H1 (cell line): ENCODE measurements around the gene MMP7. TPM values are rescaled to one million over a fixed set of nuclear protein-coding genes. Genes with fewer than 3 reads are reported as not detected.

Experiments used
- CTCF ChIA-PET: fragments of 300-600 bp; sonication (Branson Sonifier 250); formaldehyde crosslinking; loops from one replicate; lab custom pipeline; 2021; ENCODE audit not compliant: partially characterized antibody; lab: Charles Lee
- POLR2A ChIA-PET: fragments of 300-600 bp; sonication (Branson Sonifier 250); formaldehyde crosslinking; loops from one replicate; lab custom pipeline; 2021; ENCODE audit warnings: inconsistent platforms; ENCODE audit not compliant: partially characterized antibody; lab: Charles Lee
- DNase-seq, 2 experiments: peaks; one replicate each; pipeline versions ENCODE4 v3.0.0 to v3.0.0-alpha.2; 2010 to 2022; ENCODE audit warnings: low spot score in 2 of 2, low read depth in 1 of 2, mixed read lengths in 1 of 2
- FAIRE-seq: peaks from 2 replicates; lab custom pipeline; 2011; peaks lifted over from hg19 to GRCh38; lab: Jason Lieb, UNC
- H2AFZ ChIP-seq: 2 replicates; pipeline ENCODE4 v1.8.1; 2012; ENCODE audit warnings: low read length, inconsistent platforms
- H2AK5ac ChIP-seq: 2 replicates; pipeline ENCODE4 v1.6.1; 2013; ENCODE audit warnings: low read depth, low read length
- H2BK120ac ChIP-seq: replicated peaks from 2 replicates; pipeline ENCODE3; 2013; ENCODE audit warnings: low read depth, low read length, inconsistent platforms
- H2BK12ac ChIP-seq: 2 replicates; pipeline ENCODE4 v1.6.1; 2013; ENCODE audit warnings: low read depth, low read length
- H2BK15ac ChIP-seq: 2 replicates; pipeline ENCODE4 v1.6.1; 2013; ENCODE audit warnings: low read length
- H2BK20ac ChIP-seq: 2 replicates; pipeline ENCODE4 v1.6.1; 2013; ENCODE audit warnings: low read length
- H2BK5ac ChIP-seq: 2 replicates; pipeline ENCODE4 v1.6.1; 2013; ENCODE audit warnings: low read depth, low read length
- H3K14ac ChIP-seq: 2 replicates; pipeline ENCODE4 v1.6.1; 2013; ENCODE audit warnings: inconsistent platforms; ENCODE audit not compliant: insufficient read length
- H3K18ac ChIP-seq: 2 replicates; pipeline ENCODE4 v1.6.1; 2013; ENCODE audit warnings: low read length; ENCODE audit errors: extremely low read depth
- H3K23ac ChIP-seq: 2 replicates; pipeline ENCODE4 v1.6.1; 2013; ENCODE audit warnings: inconsistent platforms; ENCODE audit not compliant: insufficient read length
- H3K23me2 ChIP-seq: 2 replicates; pipeline ENCODE4 v1.6.1; 2013; ENCODE audit warnings: low read depth, low read length
- H3K27ac ChIP-seq: 2 replicates; pipeline ENCODE4 v1.6.1; 2011; ENCODE audit warnings: low read depth, low read length, inconsistent platforms
- H3K27me3 ChIP-seq, 4 experiments: replicated peaks in 1 of 4; 1 replicate in 1 of 4; 2 replicates in 3 of 4; pipeline versions ENCODE4 v1.6.1 to v1.8.1; 2011 to 2013; ENCODE audit warnings: low read length in 3 of 4, mild to moderate bottlenecking in 3 of 4, inconsistent platforms in 2 of 4, mixed read lengths in 2 of 4, moderate library complexity in 1 of 4; ENCODE audit not compliant: control insufficient read depth in 3 of 4, insufficient read depth in 3 of 4; ENCODE audit errors: extremely low read depth in 1 of 4
- H3K36me3 ChIP-seq, 4 experiments: 2 replicates each; pipeline versions ENCODE4 v1.6.1 to v1.8.1; 2011 to 2013; ENCODE audit warnings: mild to moderate bottlenecking in 4 of 4, low read length in 3 of 4, moderate library complexity in 2 of 4, control low read depth in 1 of 4, inconsistent platforms in 1 of 4; ENCODE audit not compliant: insufficient read depth in 4 of 4, control insufficient read depth in 2 of 4
- H3K4ac ChIP-seq: replicated peaks from 2 replicates; pipeline ENCODE3; 2013; ENCODE audit warnings: low read length, low read depth, mixed read lengths, inconsistent platforms; ENCODE audit not compliant: insufficient read length
- H3K4me1 ChIP-seq, 4 experiments: replicated peaks in 1 of 4; 1 replicate in 1 of 4; 2 replicates in 3 of 4; pipeline versions ENCODE4 v1.6.1 to v1.8.1; 2011 to 2013; ENCODE audit warnings: low read length in 3 of 4, inconsistent platforms in 2 of 4, mixed read lengths in 1 of 4; ENCODE audit not compliant: insufficient read depth in 4 of 4, control insufficient read depth in 3 of 4
- H3K4me2 ChIP-seq, 2 experiments: 2 replicates each; pipeline versions ENCODE4 v1.6.1 to v1.8.1; 2011 to 2013; ENCODE audit warnings: low read depth in 2 of 2, low read length in 2 of 2, control low read depth in 1 of 2, inconsistent platforms in 1 of 2, mild to moderate bottlenecking in 1 of 2; ENCODE audit not compliant: insufficient read depth in 1 of 2
- H3K4me3 ChIP-seq, 4 experiments: fragments of 200-600, 300-600 bp in 1 of 4; sonication (generic), shearing (Covaris generic), sonication (Bioruptor Twin) in 1 of 4; 2 replicates each; pipeline versions ENCODE4 v1.5.1 to v1.8.1; 2011 to 2016; ENCODE audit warnings: low read length in 4 of 4, low read depth in 3 of 4, control low read depth in 2 of 4, inconsistent platforms in 2 of 4, mild to moderate bottlenecking in 2 of 4, mixed read lengths in 1 of 4, moderate library complexity in 1 of 4; ENCODE audit not compliant: insufficient read depth in 2 of 4; ENCODE audit errors: extremely low read depth in 1 of 4
- H3K56ac ChIP-seq: replicated peaks from 2 replicates; pipeline ENCODE3; 2013; ENCODE audit warnings: low read depth, mild to moderate bottlenecking, mixed read lengths, low read length, inconsistent platforms; ENCODE audit not compliant: insufficient read length
- H3K79me1 ChIP-seq: 2 replicates; pipeline ENCODE4 v1.6.1; 2013; ENCODE audit warnings: low read depth, low read length, control low read depth
- H3K79me2 ChIP-seq, 2 experiments: 2 replicates each; pipeline versions ENCODE4 v1.6.1 to v1.8.1; 2012 to 2013; ENCODE audit warnings: low read length in 2 of 2, mild to moderate bottlenecking in 2 of 2, inconsistent platforms in 1 of 2; ENCODE audit not compliant: insufficient read depth in 2 of 2, control insufficient read depth in 1 of 2
- H3K9ac ChIP-seq, 4 experiments: replicated peaks in 1 of 4; 1 replicate in 1 of 4; 2 replicates in 3 of 4; pipeline versions ENCODE4 v1.6.1 to v1.8.1; 2011 to 2013; ENCODE audit warnings: low read depth in 3 of 4, low read length in 3 of 4, control low read depth in 2 of 4, mild to moderate bottlenecking in 2 of 4, moderate library complexity in 2 of 4, inconsistent platforms in 1 of 4; ENCODE audit errors: extremely low read depth in 1 of 4
- H3K9me3 ChIP-seq, 2 experiments: 2 replicates each; pipeline versions ENCODE4 v1.6.1 to v1.8.1; 2012 to 2013; ENCODE audit warnings: mild to moderate bottlenecking in 2 of 2, moderate library complexity in 2 of 2, control low read depth in 1 of 2, inconsistent platforms in 1 of 2, low read depth in 1 of 2, low read length in 1 of 2, mixed read lengths in 1 of 2; ENCODE audit not compliant: insufficient read depth in 2 of 2
- H4K20me1 ChIP-seq, 2 experiments: replicated peaks in 1 of 2; 2 replicates each; pipeline versions ENCODE3 to v1.8.1; 2011 to 2013; ENCODE audit warnings: inconsistent platforms in 2 of 2, low read length in 2 of 2, mild to moderate bottlenecking in 1 of 2; ENCODE audit not compliant: insufficient read depth in 2 of 2, control insufficient read depth in 1 of 2
- H4K5ac ChIP-seq: 2 replicates; pipeline ENCODE4 v1.6.1; 2013; ENCODE audit warnings: low read length, low read depth, mixed read lengths, inconsistent platforms; ENCODE audit not compliant: insufficient read length
- H4K8ac ChIP-seq: 2 replicates; pipeline ENCODE4 v1.8.0; 2013; ENCODE audit warnings: mild to moderate bottlenecking, moderate library complexity, low read length, inconsistent platforms; ENCODE audit not compliant: insufficient read depth; ENCODE audit errors: extremely low read depth
- H4K91ac ChIP-seq: replicated peaks from 2 replicates; pipeline ENCODE3; 2013; ENCODE audit warnings: low read length, mixed read lengths, inconsistent platforms; ENCODE audit not compliant: insufficient read length
- ATF2 ChIP-seq: IDR thresholded peaks from 2 replicates; pipeline ENCODE4 v1.6.1; 2012; ENCODE audit warnings: low read length, inconsistent platforms
- RAD21 ChIP-seq, 2 experiments: IDR thresholded peaks in 1 of 2; conservative IDR thresholded peaks in 1 of 2; 2 replicates each; pipeline ENCODE4 v1.6.1; 2011; ENCODE audit warnings: low read depth in 2 of 2, low read length in 2 of 2, improper control_type of control experiment in 1 of 2, inconsistent platforms in 1 of 2, mild to moderate bottlenecking in 1 of 2, moderate library complexity in 1 of 2
- SIN3A ChIP-seq, 2 experiments: IDR thresholded peaks in 1 of 2; conservative IDR thresholded peaks in 1 of 2; 2 replicates each; pipeline ENCODE4 v1.6.1; 2011 to 2012; ENCODE audit warnings: low read length in 2 of 2, improper control_type of control experiment in 1 of 2, low read depth in 1 of 2, mild to moderate bottlenecking in 1 of 2
- TAF1 ChIP-seq: IDR thresholded peaks from 2 replicates; pipeline ENCODE4 v1.6.1; 2011; ENCODE audit warnings: mild to moderate bottlenecking, low read depth, low read length
- WGBS, 2 experiments: shearing (Covaris generic) in 1 of 2; methylation state at CpG; one replicate each; pipeline versions ENCODE4 v1.1.6 to v1.1.7; 2013 to 2015; ENCODE audit warnings: low lambda C conversion rate in 2 of 2, mixed read lengths in 2 of 2, inconsistent platforms in 1 of 2, low coverage in 1 of 2, missing lambda C conversion rate in 1 of 2; ENCODE audit not compliant: insufficient replicate concordance in 2 of 2, insufficient coverage in 1 of 2, insufficient read length in 1 of 2; ENCODE audit errors: extremely low coverage in 1 of 2, missing lambda C conversion rate in 1 of 2; 5-methylcytosine and 5-hydroxymethylcytosine counted together
- polyA plus RNA-seq, 7 experiments: library from polyadenylated mRNA; depleted of rRNA in 3 of 7; stranded (reverse) in 5 of 7; unstranded in 2 of 7; fragments of >200 nt in 5 of 7; fragments of 200-250 nt in 2 of 7; gene quantifications; 1 replicate in 5 of 7; 2 replicates in 1 of 7; 4 replicates in 1 of 7; pipeline versions ENCODE4 v1.2.1 to v1.2.3, GENCODE V29; 2011 to 2013; ENCODE audit warnings: missing spikeins in 2 of 7, mixed read lengths in 2 of 7
- total RNA-seq: library from RNA; stranded (reverse); fragmentation: NEBNext Ultra II Directional; extraction: Animal tissue kit (Norgen Biotek cat#: 25700); gene quantifications from 2 replicates; pipeline ENCODE4 v1.2.1, GENCODE V29; 2021
- TF ChIP-seq, protein P1 (sequence below), 3 experiments: IDR thresholded peaks; 1 replicate in 2 of 3; 2 replicates in 1 of 3; pipeline versions ENCODE4 v1.5.1 to v1.6.1; 2011; ENCODE audit warnings: low read length in 3 of 3, mild to moderate bottlenecking in 3 of 3, inconsistent platforms in 2 of 3, low read depth in 1 of 3, moderate library complexity in 1 of 3; ENCODE audit not compliant: insufficient read depth in 1 of 3; ENCODE audit errors: control extremely low read depth in 1 of 3
- TF ChIP-seq, protein P2 (sequence below): IDR thresholded peaks from 2 replicates; pipeline ENCODE4 v1.6.1; 2012; ENCODE audit warnings: inconsistent platforms

MMP7 gene
- total and polyA plus RNA-seq, 2 of the 8 experiments (the other 6 are each of a cell fraction or from before 2014, with no cell fraction given): not detected

- Histone ChIP-seq H2BK12ac (no peak overlapping the region), H3K56ac (no peak overlapping the region), H3K4ac (no peak overlapping the region), H4K5ac (no peak overlapping the region), H3K4me3 (no peak overlapping the region), H3K18ac (no peak overlapping the region), H3K14ac (no peak overlapping the region), H2AK5ac (no peak overlapping the region), H3K27me3 (no peaks in the 10 kb centered on the region), H3K23ac (no peak overlapping the region), H2BK15ac (no peak overlapping the region), H3K23me2 (no peaks in the 10 kb centered on the region), H3K79me1 (no peaks in the 10 kb centered on the region), H4K20me1 (no peaks in the 10 kb centered on the region), H3K27ac (no peak overlapping the region), H3K36me3 (no peaks in the 10 kb centered on the region), H3K79me2 (no peaks in the 10 kb centered on the region), H4K8ac (no peak overlapping the region), H2BK5ac (no peak overlapping the region), H2BK20ac (no peak overlapping the region), H2AFZ (no peak overlapping the region; the same call in 1 of the 2 replicates), H3K4me2 (no peak overlapping the region), H3K9me3 (no peaks in the 10 kb centered on the region), H3K9ac (no peak overlapping the region), H2BK120ac (no peak overlapping the region), H3K4me1 (no peaks in the 10 kb centered on the region), H4K91ac (no peak overlapping the region)
- FAIRE-seq (peak; percentile 57), DNase-seq (no peak)
- POLR2A ChIA-PET: no interaction called here
- 90% methylated on average over 3 of the region's 3 CpGs; no CpG with 5 or more reads in 1 of the 2 experiments for WGBS, 2 experiments
- CTCF ChIA-PET: interaction anchor here (0.6 to 3.4 kb wide), 31 partner anchors 8 to 224 kb away, joined by 3 to 18 read pairs (median 4); partner anchors contain the start of gene MMP7
- TF ChIP-seq, protein P1, sequence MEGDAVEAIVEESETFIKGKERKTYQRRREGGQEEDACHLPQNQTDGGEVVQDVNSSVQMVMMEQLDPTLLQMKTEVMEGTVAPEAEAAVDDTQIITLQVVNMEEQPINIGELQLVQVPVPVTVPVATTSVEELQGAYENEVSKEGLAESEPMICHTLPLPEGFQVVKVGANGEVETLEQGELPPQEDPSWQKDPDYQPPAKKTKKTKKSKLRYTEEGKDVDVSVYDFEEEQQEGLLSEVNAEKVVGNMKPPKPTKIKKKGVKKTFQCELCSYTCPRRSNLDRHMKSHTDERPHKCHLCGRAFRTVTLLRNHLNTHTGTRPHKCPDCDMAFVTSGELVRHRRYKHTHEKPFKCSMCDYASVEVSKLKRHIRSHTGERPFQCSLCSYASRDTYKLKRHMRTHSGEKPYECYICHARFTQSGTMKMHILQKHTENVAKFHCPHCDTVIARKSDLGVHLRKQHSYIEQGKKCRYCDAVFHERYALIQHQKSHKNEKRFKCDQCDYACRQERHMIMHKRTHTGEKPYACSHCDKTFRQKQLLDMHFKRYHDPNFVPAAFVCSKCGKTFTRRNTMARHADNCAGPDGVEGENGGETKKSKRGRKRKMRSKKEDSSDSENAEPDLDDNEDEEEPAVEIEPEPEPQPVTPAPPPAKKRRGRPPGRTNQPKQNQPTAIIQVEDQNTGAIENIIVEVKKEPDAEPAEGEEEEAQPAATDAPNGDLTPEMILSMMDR (IDR thresholded peaks at IDR 0.05; ENCODE audit: control extremely low read depth in 1 of 3, insufficient read depth in 1 of 3, low read depth in 1 of 3, low read length in 3 of 3): peak in 2 of 3 experiments; percentile 38 to 50; a peak in 2 of 4 replicates
- TF ChIP-seq SIN3A (conservative IDR thresholded peaks at IDR 0.05 in 1 of 2, IDR thresholded peaks at IDR 0.05 in 1 of 2; ENCODE audit: low read depth in 1 of 2, low read length in 2 of 2): no peak
- peak; percentile 62 to 71 for TF ChIP-seq RAD21 (IDR thresholded peaks at IDR 0.05 in 1 of 2, conservative IDR thresholded peaks at IDR 0.05 in 1 of 2; ENCODE audit: low read depth in 2 of 2, low read length in 2 of 2)
- TF ChIP-seq, protein P2, sequence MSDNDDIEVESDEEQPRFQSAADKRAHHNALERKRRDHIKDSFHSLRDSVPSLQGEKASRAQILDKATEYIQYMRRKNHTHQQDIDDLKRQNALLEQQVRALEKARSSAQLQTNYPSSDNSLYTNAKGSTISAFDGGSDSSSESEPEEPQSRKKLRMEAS: no peak
- TF ChIP-seq TAF1: no peak
- TF ChIP-seq ATF2: no peak
Measured at GRCh38 chr11:102518296-102519094, 12.1 kb downstream of the MMP7 start.
